Inferior parietal cortex (tissue), 1 donor: ENCODE results near the gene NOD1.
"Not testable (repeated sequence)": the region's sequence is repeated elsewhere in the genome, so short reads cannot be mapped to it uniquely, and the experiment has no call there.

Experiments used
- DNase-seq: peaks from one replicate; pipeline ENCODE4 v3.0.0-alpha.2; 2016; ENCODE audit errors: extremely low spot score

Gene NOD1, protein sequence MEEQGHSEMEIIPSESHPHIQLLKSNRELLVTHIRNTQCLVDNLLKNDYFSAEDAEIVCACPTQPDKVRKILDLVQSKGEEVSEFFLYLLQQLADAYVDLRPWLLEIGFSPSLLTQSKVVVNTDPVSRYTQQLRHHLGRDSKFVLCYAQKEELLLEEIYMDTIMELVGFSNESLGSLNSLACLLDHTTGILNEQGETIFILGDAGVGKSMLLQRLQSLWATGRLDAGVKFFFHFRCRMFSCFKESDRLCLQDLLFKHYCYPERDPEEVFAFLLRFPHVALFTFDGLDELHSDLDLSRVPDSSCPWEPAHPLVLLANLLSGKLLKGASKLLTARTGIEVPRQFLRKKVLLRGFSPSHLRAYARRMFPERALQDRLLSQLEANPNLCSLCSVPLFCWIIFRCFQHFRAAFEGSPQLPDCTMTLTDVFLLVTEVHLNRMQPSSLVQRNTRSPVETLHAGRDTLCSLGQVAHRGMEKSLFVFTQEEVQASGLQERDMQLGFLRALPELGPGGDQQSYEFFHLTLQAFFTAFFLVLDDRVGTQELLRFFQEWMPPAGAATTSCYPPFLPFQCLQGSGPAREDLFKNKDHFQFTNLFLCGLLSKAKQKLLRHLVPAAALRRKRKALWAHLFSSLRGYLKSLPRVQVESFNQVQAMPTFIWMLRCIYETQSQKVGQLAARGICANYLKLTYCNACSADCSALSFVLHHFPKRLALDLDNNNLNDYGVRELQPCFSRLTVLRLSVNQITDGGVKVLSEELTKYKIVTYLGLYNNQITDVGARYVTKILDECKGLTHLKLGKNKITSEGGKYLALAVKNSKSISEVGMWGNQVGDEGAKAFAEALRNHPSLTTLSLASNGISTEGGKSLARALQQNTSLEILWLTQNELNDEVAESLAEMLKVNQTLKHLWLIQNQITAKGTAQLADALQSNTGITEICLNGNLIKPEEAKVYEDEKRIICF

DNA sequence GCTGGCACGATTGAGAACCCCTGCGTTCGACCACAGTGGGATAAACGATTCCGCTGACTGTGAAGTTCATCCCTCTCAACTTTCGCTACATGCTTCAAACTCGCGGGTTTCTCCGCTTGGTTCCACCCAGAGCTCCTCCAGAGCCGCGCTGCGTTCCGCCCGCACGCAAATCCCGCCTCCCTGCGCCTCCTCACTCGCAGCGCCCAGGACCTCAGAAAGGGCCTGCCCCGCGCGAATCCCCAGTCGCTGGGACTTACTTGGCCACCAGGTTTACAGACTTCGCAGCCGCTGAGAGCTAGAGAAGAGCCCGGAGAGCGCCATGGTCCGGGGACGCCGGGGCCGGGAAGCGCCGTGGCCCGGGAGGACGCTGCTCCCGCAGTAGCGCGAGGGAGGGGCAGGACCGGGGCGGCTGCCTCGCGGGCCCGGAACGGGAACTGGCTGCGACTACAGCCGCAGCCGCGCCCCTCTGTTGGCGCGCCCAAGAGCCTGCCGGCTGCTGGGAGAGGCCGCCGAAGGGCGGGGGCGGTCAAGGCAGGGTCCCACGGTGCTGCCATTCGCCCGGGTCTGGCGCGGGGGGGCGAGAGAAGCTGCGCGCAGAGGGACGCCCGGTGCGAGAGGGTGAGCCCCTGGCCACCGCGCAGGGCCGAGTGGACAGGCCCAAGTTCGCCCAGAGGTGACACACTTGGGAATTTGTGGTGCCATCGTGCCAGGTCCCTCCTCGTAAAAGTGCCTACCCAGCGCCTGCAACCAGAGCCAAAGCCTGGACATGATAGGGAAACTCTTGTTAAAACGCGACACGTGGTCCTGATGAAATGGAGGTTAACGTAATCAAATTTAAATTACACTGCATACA lies at the start of gene NOD1:
NOD1 (minus strand) TSS at position 436 of the 853 bp plus-strand sequence. CDS start 21,863 bp downstream, outside the sequence.
- peak; percentile 55 for DNase-seq

DNA sequence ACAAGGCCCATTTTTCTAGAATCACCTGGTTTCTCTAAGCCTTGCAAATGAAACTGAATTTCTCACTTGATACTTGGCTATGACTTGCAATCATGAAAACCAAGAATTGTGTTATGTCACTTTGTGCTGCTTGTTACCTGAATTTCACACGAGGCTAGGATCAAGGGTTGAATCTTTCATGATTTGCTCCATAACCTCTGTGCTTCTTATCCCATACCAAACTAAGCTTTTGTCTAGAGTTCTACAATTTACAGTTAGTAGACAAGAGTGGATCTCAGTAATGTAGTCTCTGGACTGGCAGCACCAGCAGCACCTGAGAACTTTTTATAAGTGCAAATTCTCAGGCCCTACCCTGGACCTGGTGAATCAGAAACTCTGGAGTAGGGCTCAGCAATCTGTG lies 48.7 kb upstream of the NOD1 start:
- DNase-seq = not testable (repeated sequence)

DNA sequence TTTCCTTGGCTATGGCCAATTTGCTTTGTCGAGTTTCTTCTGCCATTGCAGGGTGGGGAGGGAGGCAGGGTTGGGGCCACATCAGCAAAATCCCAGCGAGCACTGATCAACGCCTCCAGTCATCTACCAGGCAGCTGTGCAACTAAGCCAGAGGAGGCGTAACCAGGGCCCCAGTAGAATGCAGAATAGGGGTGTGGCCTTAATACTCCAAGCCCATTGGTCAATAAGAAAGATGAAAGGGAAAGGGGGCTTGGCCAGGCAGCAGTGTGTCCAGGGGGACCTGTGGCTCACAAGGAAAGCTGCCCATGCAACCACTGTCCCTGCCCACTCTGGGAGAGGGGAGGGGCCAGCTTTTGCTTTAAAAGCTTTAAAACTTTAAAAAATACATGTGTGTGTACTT lies 47.6 kb upstream of the NOD1 start:
- no peak for DNase-seq

DNA sequence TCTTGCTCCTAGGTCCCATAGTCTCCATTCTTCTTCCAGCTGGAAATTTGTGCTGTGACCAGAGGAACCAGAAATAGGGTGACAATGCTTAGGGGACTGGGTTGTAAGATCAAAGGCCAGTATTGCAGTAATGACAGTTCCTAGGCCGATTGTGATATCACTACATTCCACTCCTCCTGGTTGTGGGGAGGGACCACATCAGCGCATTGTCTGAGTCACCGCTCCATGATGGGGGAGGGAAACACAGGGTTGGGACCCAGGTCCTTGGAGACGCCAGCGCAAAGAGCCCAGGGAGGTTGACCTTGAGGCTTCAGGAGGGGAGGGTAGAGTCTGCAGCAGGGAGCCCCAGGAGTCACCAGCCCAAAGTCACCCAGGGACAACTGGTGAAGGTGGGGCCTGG lies 46.8 kb upstream of the NOD1 start:
- no peak for DNase-seq

DNA sequence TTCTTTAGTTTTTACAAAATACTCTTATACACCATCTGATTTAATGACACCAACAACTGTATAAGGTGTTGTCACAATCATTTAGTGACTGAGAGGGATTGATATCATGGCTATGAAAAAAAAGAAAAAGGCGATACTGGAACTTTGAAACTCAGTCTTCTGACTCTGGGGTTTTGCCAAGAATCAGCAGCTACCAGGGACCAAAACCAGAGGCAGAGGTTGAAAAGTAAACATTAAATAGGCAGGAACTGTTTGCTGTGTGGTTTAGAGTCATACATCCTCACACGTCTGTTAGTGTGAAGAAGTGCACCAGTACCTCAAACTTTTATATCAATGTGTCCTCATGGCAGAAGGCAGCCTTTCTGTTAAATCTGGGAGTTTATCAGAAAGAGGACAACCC lies 46.0 kb upstream of the NOD1 start:
- DNase-seq = no peak

DNA sequence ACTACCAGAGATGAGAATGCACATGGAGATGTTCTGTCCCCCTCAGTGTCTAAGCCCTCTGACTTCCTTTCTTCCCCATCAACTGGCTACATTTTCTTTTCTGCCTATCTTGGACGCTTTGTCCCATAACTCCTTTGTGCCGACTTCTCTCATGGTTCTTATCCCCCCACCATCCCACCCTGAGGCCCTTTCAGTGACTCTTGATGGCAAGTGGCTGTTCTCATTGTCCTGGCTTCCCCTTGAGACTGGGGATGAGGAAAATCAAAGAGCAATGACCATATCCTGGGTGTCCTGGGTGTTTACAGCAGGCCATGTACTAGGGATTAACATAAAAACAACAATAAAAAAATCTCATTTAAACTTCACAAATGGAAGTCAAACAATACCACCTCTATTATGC lies 44.9 kb upstream of the NOD1 start:
- no peak for DNase-seq

DNA sequence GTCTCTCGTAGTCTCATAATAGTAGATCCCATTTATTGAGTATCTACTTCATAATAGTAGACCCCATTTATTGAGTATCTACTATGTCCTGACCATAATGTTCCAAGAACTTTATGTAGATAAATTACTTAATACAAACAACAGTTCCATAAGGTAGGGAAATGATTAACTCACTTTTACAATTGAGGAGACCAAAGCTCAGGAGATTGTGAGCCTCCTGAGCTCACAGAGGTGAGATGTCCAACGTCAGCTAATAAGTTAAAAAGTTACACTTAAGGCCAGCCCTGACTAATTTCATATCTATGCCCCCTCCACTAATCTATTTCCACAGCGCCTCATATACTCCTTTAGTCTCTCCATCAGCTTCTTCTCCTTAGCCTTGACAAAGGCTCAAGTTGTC lies 43.6 kb upstream of the NOD1 start:
- DNase-seq = no peak

DNA sequence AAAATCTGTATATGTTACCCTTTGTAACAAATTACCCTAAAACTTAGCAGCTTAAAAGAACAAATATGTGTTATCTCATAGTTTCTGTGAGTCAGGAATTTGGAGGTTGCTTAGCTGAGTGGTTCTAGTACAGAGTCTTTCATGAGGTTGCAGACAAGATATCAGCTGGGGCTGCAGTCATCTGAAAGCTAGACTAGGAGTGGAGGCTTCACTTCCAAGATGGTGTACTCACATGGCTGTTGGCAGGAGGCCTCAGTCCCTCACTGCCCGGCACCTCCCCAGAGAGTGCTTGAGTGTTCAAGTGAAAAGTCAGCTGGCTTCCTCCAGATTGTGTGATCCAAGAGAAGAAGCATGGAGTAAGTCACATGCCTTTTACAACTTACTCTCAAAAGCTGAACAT lies 42.9 kb upstream of the NOD1 start:
- DNase-seq = no peak

DNA sequence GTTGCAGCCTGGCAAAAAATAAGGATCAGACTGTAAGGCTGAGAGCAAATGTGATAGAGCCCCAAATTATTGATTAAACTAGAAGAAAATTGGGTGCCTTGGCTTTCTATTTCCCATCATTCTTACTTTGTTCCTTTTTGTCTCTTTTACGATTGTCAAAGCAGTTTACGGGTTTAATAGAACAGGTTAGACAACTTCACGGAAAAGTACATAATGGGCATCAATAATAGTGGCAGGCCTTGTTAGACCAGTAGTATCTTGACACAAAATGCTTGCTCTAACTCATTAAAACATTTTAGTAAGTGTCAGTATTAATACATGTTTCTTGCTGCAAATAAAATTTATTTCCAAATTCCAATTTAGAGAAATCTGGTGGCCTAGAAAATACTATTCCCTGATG lies 40.5 kb upstream of the NOD1 start:
- DNase-seq = no peak

DNA sequence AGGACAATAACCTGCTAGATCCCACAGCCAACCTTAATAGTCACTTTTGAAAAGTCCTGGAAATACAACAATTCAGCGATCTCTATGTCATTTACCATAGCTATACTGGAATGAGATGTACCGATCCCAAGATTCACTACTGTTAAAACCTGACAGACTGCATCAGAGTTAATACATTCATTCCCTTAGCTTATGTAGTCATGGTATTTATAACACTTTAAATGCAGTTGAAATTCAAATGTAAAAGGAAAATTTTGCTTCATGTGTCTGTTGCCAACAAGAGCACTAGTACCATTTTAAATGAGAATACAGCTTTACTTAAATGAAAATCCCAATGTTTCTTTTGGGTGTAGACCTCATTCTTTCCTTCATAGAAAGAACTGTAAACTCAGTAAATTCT lies 37.2 kb upstream of the NOD1 start:
- DNase-seq = no peak

DNA sequence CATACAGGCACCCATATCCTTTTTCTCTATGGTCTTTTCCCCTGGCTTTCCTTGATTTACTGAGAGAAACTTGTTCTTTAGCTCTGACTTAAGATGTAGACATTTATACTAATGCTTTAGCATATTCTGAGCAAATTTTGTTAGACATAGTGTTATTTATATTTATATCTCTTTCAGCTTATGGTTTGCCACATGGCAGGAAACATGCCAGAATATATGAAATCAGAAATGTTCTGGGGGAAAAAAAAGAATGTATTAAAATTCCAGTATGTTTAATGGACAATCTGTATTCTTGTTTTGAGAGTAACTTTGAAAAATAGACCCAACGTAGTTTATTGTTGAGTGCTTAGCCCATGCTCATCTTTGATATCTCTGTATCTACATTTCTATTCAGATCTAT lies 36.2 kb upstream of the NOD1 start:
- DNase-seq = no peak

DNA sequence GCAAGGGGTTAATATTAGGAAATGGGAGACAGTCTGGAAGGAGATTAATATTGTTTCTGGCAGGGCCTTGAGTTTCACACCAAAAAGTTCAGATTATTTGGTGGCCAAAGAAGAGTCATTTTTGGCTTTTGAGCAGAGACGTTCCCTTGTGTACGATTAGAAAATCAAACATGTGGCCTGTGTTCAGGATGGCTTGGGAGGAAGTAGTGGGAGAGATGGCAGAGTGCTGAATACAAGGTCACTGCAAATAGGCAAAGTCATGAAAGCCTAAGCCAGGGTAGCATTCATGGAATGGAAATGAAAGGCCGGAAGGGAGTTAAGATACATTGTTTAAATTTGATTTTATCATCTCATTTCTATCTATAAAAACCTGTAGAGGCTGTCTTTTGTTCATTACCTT lies 35.6 kb upstream of the NOD1 start:
- no peak for DNase-seq

DNA sequence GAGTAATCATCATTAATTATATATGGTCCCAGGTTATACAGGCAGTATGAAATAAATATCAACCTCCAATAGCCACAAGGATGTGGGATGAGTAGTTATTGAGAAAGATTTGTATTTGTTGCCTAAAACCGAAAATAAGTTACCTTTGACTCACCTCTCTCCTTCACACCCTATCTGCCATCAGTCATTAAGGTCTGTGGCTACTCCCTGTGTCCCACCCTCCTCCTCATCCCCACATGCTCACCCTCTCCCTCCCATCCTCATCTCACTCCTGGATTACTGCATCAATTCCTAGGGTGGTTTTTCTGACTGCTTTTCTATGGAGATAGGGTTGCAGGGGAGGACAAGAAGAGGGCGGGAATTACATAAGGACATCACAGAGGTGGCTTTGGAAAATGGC lies 35.2 kb upstream of the NOD1 start:
- DNase-seq = no peak

DNA sequence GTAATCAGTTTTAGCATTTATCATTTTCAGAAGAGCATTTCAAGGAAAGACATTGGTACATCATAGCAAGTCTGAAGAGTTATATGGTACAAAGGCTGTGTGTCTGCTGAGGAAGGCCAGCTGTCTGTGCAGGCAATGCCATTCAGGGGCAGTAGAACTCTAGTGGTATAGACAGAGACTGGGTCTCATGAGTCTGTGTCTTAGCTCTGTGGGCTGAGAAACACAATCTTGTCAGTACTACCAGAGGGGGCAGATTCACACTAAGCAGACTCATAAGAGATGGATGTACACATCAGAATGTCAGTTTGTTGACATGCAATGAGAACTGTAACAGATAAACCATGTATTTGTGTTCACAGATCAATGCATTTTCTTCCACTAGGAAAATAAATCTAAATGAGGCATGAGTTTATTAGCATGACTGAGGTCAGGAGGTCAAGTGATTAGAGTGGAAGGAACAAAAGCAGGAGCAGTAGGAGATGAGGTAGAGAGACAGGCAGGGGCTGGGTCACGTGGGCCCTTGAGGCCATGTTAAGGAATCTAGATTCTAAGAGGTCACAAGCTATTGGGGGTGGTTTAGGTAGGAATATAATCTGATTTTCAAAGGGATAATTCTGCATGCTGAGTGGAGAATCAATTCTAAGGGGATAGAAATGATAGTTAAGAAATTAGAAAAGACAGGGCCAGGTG lies 33.5 kb upstream of the NOD1 start:
- no peak for DNase-seq

DNA sequence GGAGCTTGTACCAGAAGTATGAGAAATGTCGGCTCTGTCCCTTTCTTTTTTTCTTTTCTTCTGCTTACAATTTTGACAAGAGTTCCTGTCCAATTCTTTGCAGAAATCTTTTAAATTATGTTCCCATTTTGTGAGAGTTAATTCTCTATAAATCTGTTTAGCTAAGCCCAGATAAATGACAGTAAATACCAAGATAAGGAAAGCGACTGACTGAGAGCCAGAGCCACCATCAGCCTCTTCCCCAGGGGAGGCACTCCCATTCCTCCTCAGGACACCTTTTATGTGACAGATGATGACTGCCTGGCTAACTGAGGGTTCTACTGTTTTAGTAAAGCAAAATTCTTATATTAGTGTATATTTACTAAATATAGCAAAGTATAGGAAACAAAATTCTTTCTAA lies 32.9 kb upstream of the NOD1 start:
- no peak for DNase-seq

DNA sequence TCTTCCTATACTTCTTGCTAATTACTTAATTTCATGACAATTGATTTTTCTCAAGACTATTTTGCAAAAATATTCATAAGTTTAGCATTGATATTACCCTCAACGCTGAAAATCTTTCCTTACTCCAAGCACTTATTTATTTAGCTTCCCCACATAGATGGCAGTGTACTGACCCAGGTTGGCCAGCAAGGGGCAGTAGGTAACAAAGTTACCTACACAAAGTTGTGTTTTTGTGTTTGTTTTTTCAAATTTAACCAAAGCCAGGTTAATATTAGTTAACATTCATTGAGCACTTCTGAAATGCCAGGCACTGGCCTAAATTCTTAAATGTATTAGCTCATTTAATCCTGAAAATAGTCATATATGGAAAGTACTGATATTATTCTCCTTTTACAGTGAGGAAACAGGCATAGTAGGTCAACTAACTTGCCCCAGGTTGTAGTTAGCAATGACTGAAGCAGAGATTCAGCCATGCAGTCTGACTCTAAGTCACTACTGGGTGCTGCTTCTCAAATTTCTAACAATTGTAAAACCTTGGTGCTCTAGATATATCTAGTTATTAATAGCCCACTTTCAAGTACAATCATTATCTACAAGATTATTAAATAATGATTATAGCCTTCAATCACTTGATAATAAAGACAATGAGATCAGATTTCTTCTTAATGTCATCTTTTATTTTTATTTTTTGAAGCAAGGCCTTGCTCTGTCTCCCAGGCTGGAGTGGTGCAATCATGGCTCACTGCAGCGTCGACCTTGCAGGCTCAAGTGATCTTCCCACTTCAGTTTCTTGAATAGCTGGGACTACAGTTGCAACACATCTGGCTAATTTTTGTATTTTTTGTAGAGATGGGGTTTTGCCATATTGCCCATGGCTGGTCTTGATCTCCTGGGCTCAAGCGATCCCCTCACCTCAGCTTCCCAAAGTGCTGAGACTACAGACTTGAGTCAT lies 31.8 kb upstream of the NOD1 start:
- peak; percentile 47 for DNase-seq

DNA sequence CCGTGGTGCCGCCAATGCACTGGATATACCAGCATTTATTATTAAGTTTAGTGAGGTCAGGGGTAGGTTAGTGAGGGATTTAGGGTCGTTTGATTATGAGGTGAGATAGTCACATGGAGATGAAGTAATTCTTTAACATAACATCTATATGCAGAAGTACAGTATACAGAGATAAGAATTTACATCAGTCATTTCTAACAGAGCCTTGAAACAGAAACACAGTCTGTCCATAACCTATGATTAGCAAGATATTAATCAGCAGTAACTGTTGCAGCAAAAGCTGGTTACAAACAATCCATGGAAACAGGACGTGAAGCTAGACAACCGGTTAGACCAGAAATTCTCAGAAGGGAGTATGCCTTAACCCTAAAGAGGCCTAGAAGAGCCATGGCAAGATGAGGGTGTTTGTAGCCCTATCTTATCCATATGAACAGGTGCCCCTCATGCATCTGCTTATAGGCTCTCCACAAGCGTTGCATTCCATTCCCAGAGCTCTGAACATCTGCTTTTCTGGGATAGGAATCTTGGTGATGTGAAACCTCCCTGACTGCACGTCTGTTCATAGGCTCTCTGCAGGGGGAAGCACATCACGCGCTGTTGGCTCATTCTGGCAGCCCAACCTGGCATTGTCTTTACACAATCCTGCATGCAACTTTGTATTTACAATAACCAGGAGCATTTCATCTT lies 30.7 kb upstream of the NOD1 start:
- not testable (repeated sequence) for DNase-seq

DNA sequence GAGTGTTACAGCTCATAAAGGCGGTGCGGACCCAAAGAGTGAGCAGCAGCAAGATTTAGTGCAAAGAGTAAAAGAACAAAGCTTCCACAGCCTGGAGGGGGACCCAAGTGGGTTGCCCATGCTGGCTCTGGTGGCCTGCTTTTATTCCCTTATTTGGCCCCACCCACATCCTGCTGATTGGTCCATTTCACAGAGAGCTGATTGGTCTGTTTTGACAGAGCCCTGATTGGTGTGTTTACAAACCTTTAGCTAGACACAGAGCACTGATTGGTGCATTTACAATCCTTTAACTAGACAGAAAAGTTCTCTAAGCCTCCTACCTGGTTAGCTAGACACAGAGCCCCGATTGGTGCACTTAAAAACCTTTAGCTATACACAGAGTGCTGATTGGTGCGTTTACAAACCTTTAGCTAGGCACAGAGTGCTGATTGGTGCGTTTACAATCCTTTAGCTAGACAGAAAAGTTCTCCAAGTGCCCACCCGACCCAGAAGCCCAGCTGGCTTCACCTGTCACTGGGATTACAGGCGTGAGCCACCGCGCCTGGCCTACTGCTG lies 28.8 kb upstream of the NOD1 start:
- DNase-seq = not testable (repeated sequence)

DNA sequence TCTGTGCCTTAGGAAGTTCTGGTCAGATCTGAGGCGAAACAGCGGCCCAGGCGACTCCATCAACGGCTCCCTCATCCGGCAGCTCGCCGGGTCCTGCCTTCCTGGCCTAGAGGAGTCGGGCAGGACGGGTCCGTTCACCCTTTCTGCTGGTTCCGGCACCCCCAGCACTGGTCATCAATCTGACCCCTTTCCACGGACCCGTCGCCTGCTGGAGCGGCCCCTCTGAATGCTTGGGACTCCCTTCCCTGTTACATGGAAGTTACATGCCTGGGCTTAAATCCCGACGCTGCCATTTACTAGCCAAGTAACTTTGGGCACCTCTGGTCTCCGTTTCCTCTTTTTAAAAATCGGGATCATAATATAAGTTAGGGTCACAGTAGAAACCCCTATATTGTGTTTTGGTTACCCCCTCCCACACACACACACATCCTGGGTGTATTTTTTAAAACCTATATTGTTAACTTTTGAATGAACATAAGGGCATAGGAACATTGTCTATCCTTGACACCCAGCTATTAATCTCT lies 26.7 kb upstream of the NOD1 start:
- DNase-seq = no peak
